Hematopoietic multipotent progenitor cell treated with erythropoietin and hydrocortisone succinate and interleukin-3 and kit ligand, for 17 days (in vitro differentiated cells): ENCODE results near the gene VASN.

Experiments used
- DNase-seq: peaks from one replicate; pipeline ENCODE4 v3.0.0-alpha.2; 2015; ENCODE audit warnings: low spot score

VASN gene

GRCh38 chr16:4372578-4373355 is 1.1 kb downstream of the VASN start:
- DNase-seq: no peak

DNA sequence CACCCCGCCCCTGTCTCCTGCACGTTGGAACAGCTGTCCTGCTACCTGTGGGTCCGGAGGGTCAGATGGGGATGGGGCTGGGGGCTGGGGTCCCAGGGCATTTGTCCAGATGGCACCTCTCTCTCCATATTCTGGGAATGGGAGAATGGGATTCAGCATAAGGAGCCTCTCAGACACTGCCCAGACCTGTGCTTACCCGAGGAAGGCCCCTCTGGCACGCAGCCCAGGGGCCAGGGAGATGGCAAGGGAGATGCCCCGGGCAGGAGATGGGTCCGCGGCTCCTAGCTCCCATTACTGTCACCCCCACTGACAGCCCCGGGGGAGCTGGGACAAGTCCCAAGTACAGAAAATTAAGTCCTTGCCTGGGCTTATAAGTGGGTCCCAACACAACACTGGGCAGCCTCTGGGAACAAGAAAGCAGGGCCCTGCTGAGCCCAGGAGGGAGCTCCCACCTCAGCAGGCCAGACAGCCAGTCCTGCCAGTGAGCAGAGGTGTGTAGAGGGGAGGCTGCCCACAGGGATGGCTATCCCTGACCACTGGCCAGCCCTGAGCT is 1.8 kb downstream of the VASN start:
- DNase-seq: no peak

DNA sequence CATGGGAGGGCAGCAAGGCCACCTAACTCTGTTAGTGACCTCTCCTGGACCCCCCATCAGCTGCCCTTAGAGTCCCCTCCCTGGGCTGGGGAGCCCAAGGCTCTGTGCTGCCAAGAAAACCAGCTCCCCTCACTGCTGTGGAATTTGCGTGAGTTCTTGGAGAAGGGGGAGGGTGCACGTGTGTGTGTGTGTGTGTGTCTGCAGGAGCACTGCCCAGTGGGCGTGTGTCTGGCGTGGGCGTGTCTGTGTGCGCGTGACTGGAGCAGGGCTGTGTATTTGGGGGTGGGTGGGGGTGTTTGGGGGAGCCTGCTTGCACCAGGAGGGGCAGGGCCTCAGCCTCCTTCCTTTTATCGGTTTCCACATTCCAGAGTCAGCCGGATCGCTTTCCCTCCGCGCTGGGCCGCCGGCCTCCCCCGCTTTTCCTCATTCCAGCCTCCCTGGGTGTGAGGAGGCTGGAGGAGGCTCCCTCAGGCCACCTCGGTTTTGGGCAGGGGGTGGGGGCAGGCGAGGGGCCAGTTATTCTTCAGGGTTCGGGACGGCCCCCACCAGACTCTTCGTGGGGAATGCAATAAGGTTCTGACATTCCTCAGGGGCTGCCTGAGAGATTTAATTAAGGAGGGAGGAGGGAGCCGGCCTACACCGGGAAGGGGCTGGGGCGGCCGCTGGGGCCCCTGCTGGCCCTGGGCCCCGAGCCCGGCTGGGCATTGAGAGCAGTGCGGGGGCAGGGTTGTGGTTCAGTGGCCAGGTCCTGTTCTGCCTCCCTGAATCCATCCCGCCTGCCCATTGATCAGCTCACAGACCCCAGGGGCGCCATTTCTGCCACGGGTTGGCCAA is 2.5 kb downstream of the VASN start:
- no peak for DNase-seq

DNA sequence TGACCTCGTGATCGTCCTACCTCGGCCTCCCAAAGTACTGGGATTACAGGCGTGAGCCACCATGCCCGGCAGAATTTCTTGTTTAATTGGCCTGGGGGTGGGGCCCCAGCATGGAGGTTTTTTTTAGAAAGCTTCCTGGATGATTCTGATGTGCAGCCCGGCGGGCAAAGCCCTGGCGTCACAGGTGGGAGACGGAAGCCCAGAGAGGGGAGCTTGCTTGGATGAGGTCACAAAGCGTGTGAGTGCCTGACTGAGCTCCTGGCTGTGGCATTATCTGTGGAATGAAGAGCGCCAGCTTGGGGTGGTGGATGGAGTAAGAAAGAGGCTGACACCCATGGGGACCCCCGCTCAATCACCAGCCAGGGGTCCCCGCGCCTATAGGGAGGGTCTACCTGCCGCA is 4.1 kb downstream of the VASN start:
- DNase-seq: no peak

GRCh38 chr16:4376126-4376892 is 4.7 kb downstream of the VASN start:
- no peak for DNase-seq

DNA sequence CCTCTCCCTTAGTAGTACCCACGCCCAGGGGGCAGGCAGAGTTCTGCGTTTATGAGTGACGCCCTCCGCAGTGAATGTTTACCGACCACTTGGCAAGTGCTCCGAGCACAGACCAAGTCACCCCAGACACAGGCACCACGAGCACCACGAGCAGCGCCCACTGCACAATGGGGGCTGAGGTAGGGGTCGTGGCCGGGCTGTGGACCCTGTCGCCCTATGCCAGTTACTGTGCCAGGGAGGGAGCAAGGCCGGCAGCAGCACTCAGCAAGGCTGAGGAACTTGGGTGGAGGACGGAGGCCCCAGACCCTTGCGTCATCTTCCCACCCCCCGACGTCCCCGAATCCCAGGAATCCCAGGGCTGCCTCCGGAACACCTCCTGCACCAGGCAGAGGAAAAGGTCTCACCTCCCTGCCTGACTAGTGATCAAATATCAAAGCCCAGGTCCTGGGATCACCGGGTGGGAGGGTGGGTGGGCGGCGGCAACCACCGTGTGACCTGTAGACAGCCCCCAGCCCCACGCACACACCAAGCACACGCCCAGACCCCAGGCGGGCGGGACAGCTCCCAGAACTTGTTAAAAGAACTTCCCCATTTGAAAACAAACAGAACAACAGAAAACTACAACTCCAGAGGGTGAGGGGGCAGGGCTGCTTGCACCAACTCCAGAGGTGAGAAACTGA is 5.4 kb downstream of the VASN start:
- no peak for DNase-seq

- no peak for DNase-seq
Measured at GRCh38 chr16:4377573-4378154, 6.0 kb downstream of the VASN start.

DNA sequence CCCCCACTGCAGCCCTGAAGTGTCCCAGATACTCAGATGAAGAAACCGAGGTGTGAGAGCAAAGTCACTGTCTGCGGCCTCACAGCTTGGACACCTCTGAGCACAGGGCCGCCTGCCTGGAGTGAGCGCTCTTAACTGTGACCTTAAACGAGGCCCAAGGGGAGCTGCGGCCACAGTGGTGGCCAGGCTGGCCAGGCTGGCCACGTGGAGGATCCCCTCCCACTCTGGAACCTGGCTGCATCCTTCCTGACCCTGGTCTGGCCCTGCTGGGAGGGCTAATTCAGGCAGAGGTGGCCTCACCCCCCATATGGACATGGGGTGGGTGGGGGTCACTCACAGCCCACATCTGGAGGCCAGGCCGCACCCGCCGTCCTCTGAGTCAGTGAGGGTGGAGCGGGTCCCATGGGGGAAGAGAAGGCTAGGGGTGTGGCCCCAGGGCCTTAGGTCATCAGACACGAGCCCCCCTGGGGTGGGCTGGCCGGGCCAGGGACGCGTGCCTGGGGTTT is 6.6 kb downstream of the VASN start:
- DNase-seq: no peak

DNA sequence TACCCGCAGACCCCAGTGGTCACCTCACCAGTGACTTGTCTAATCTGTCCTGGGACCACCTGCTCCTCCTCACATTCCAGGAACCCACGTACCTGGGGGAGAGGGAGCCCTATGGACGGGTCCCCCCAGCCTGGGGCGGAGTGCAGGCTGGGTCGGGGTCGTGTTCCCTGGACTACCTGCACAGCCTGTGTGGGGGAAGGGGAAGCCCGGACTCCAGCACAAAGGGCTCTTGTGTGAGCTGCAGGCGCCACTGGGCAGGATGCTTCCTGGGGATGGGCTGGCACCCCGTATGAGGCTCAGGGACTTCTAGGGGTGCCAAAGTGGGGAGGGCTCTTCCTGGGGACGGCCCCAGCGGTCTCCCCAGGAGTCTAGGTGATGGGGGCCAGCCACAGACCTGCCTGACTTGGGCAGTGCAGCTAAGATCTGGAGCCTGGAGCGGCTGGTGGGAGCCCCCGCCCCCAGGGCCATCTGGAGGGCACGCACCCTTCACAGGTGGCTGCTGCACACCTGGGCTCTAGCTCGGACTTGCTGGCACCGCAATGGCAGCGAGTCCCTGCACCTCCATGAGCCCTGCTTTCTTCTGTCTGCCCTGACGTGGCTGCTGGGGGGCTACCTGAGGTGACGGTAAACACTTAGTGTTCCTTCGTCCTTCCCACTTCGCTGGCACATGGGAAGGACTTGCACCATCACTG is 7.5 kb downstream of the VASN start:
- DNase-seq: no peak

- DNase-seq: no peak
Measured at GRCh38 chr16:4380119-4381063, 8.7 kb downstream of the VASN start.

DNA sequence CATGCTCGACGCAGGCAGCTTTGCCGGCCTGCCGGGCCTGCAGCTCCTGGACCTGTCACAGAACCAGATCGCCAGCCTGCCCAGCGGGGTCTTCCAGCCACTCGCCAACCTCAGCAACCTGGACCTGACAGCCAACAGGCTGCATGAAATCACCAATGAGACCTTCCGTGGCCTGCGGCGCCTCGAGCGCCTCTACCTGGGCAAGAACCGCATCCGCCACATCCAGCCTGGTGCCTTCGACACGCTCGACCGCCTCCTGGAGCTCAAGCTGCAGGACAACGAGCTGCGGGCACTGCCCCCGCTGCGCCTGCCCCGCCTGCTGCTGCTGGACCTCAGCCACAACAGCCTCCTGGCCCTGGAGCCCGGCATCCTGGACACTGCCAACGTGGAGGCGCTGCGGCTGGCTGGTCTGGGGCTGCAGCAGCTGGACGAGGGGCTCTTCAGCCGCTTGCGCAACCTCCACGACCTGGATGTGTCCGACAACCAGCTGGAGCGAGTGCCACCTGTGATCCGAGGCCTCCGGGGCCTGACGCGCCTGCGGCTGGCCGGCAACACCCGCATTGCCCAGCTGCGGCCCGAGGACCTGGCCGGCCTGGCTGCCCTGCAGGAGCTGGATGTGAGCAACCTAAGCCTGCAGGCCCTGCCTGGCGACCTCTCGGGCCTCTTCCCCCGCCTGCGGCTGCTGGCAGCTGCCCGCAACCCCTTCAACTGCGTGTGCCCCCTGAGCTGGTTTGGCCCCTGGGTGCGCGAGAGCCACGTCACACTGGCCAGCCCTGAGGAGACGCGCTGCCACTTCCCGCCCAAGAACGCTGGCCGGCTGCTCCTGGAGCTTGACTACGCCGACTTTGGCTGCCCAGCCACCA is 9.7 kb downstream of the VASN start:
- no peak for DNase-seq

DNA sequence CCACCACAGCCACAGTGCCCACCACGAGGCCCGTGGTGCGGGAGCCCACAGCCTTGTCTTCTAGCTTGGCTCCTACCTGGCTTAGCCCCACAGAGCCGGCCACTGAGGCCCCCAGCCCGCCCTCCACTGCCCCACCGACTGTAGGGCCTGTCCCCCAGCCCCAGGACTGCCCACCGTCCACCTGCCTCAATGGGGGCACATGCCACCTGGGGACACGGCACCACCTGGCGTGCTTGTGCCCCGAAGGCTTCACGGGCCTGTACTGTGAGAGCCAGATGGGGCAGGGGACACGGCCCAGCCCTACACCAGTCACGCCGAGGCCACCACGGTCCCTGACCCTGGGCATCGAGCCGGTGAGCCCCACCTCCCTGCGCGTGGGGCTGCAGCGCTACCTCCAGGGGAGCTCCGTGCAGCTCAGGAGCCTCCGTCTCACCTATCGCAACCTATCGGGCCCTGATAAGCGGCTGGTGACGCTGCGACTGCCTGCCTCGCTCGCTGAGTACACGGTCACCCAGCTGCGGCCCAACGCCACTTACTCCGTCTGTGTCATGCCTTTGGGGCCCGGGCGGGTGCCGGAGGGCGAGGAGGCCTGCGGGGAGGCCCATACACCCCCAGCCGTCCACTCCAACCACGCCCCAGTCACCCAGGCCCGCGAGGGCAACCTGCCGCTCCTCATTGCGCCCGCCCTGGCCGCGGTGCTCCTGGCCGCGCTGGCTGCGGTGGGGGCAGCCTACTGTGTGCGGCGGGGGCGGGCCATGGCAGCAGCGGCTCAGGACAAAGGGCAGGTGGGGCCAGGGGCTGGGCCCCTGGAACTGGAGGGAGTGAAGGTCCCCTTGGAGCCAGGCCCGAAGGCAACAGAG is 10.5 kb downstream of the VASN start:
- no peak for DNase-seq

- DNase-seq: no peak
Measured at GRCh38 chr16:4382795-4383357, 11.2 kb downstream of the VASN start.

DNA sequence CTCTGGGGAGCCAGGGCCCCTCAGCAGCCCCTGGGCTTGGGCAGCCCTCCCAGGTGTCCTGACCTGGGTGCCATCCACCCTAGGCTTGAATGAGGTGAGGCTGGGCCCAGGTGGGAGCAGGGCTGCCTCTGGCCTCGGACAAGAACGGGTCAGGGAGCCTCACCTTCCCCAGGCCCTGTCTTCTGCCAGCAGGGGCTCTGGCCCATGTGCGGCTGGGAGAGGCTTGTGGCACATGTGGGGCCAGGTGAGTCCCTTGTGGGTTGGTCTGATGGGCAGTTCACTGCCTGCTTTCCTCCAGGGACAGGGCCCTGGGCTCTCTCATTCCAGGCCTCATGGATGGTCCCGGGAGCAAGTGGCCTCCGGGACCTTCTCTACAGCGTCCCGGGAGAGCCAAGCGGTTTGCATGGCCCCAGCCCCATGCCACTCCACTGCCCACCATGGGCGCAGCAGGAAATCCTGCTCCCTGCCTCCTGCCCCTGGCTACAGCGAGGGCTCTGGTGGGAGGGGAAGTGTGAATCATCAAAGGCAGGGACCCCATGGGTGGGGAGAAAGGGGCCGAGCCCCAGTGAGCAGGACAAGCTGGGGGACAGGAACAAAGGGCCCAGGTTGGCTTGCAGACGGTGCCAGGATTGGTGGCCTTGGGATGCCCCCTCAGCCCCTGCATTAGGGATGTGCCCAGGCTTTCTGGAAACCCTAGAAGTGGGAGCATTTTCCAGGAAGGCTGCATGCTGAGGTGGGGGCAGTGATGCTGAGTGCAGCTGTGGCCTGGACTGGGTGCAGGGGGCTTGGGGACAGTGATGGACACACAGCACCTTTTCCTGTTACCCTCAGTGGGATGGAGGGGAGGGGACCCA is 12.2 kb downstream of the VASN start:
- DNase-seq: no peak

GRCh38 chr16:4384509-4384942 is 12.9 kb downstream of the VASN start:
- no peak for DNase-seq
